ENCODE measurements around the gene FUBP3.
"Not testable (repeated sequence)": the region's sequence is repeated elsewhere in the genome, so short reads cannot be mapped to it uniquely, and the experiment has no call there.

The FUBP3 gene

GRCh38 chr9:130663258-130663976, 84.0 kb downstream of the FUBP3 start:
- peak in 1 of 3 donors; percentile 25 for DNase-seq

GRCh38 chr9:130663977-130664250, 84.5 kb downstream of the FUBP3 start:
- no peak for DNase-seq

- peak in 1 of 3 donors; percentile 31 for DNase-seq
Measured at GRCh38 chr9:130664251-130665028, 85.1 kb downstream of the FUBP3 start, which contains the start of gene PRDM12. Gene PRDM12, plus strand, starts transcription at chr9:130664594. Its CDS starts 60 bp downstream, at chr9:130664654.

GRCh38 chr9:130665029-130665430, 85.7 kb downstream of the FUBP3 start:
- no peak for DNase-seq

GRCh38 chr9:130665431-130666392, 86.3 kb downstream of the FUBP3 start:
- DNase-seq = peak in 1 of 3 donors; percentile 41

- DNase-seq = no peak
Measured at GRCh38 chr9:130666393-130667119, 87.2 kb downstream of the FUBP3 start.

- peak; percentile 59 to 70 (median 67) for DNase-seq
Measured at GRCh38 chr9:130667120-130667435, 87.7 kb downstream of the FUBP3 start.

- DNase-seq = no peak
Measured at GRCh38 chr9:130668196-130668595, 88.8 kb downstream of the FUBP3 start.

- DNase-seq = no peak
Measured at GRCh38 chr9:130668659-130669058, 89.3 kb downstream of the FUBP3 start.

- DNase-seq = no peak
Measured at GRCh38 chr9:130669965-130670364, 90.6 kb downstream of the FUBP3 start.

GRCh38 chr9:130670644-130671043, 91.3 kb downstream of the FUBP3 start:
- DNase-seq = no peak

- DNase-seq = no peak
Measured at GRCh38 chr9:130672466-130672865, 93.1 kb downstream of the FUBP3 start.

- DNase-seq = no peak
Measured at GRCh38 chr9:130672933-130673615, 93.7 kb downstream of the FUBP3 start.

GRCh38 chr9:130675396-130675795, 96.0 kb downstream of the FUBP3 start:
- DNase-seq = no peak

GRCh38 chr9:130677252-130677651, 97.9 kb downstream of the FUBP3 start:
- no peak for DNase-seq

- peak; percentile 87 to 94 (median 94) for DNase-seq
Measured at GRCh38 chr9:130680836-130681768, 101.7 kb downstream of the FUBP3 start.

- DNase-seq = no peak
Measured at GRCh38 chr9:130681769-130682420, 102.5 kb downstream of the FUBP3 start.

- DNase-seq = peak; percentile 91 to 94 (median 93)
Measured at GRCh38 chr9:130682421-130683121, 103.2 kb downstream of the FUBP3 start.

GRCh38 chr9:130685104-130685503, 105.7 kb downstream of the FUBP3 start:
- DNase-seq = no peak

GRCh38 chr9:130685945-130686344, 106.6 kb downstream of the FUBP3 start:
- DNase-seq = not testable (repeated sequence)
